SK-N-SH (cell line): Measurements from ENCODE around the gene HHIPL1. TPM values are rescaled to one million over a fixed set of nuclear protein-coding genes. Genes with fewer than 3 reads are reported as not detected.

Experiments used
- CTCF ChIA-PET: fragments of 300-600, 350-600 bp; formaldehyde crosslinking; extraction: SDS; loops from one replicate; lab custom pipeline; 2021; lab: Yijun Ruan, JAX
- POLR2A ChIA-PET: fragments of 350-600 bp; sonication (Branson Sonifier 250); formaldehyde crosslinking; extraction: SDS; loops from one replicate; lab custom pipeline; 2020; ENCODE audit warnings: antibody characterized with exemption, inconsistent platforms; lab: Yijun Ruan, JAX
- DNase-seq: peaks from one replicate; pipeline ENCODE4 v3.0.0; 2012
- H2AFZ ChIP-seq: fragments of 200-600 bp; sonication (generic); 2 replicates; pipeline ENCODE4 v1.8.1; 2016; ENCODE audit warnings: antibody characterized with exemption, mild to moderate bottlenecking, low read depth
- H3F3A ChIP-seq: fragments of 200-600 bp; sonication (generic); replicated peaks from 2 replicates; pipeline ENCODE3; 2016; ENCODE audit warnings: antibody characterized with exemption, mild to moderate bottlenecking; ENCODE audit not compliant: insufficient read depth
- H3K27ac ChIP-seq, 2 experiments: fragments of 200-500 bp in 1 of 2; fragments of 200-600 bp in 1 of 2; sonication (Bioruptor generic) in 1 of 2; sonication (generic), shearing (Covaris generic) in 1 of 2; 2 replicates each; pipeline versions ENCODE4 v1.5.1 to v1.6.1; 2014 to 2016; ENCODE audit warnings: low read depth in 2 of 2, inconsistent platforms in 1 of 2, low read length in 1 of 2, mild to moderate bottlenecking in 1 of 2, mixed read lengths in 1 of 2
- H3K27me3 ChIP-seq: fragments of 200-600 bp; sonication (generic), shearing (Covaris generic); 2 replicates; pipeline ENCODE4 v1.6.1; 2016; ENCODE audit warnings: mixed run types; ENCODE audit not compliant: insufficient read depth
- H3K36me3 ChIP-seq, 2 experiments: fragments of 200-500 bp in 1 of 2; fragments of 200-600 bp in 1 of 2; sonication (Bioruptor generic) in 1 of 2; sonication (generic) in 1 of 2; replicated peaks in 1 of 2; 2 replicates each; pipeline versions ENCODE3 to v1.5.1; 2014 to 2016; ENCODE audit warnings: low read length in 1 of 2, mild to moderate bottlenecking in 1 of 2; ENCODE audit not compliant: insufficient read depth in 2 of 2, control insufficient read depth in 1 of 2
- H3K4me1 ChIP-seq, 2 experiments: fragments of 200-500 bp in 1 of 2; fragments of 200-600 bp in 1 of 2; sonication (Bioruptor generic) in 1 of 2; sonication (generic), shearing (Covaris generic) in 1 of 2; 2 replicates each; pipeline versions ENCODE4 v1.5.1 to v1.6.1; 2014 to 2016; ENCODE audit warnings: low read depth in 1 of 2, low read length in 1 of 2, mixed run types in 1 of 2; ENCODE audit not compliant: insufficient read depth in 2 of 2, control insufficient read depth in 1 of 2
- H3K4me2 ChIP-seq: fragments of 200-600 bp; sonication (generic), shearing (Covaris generic); 2 replicates; pipeline ENCODE4 v1.6.1; 2017; ENCODE audit warnings: mixed run types
- H3K4me3 ChIP-seq, 2 experiments: fragments of 200-500 bp in 1 of 2; fragments of 200-600 bp in 1 of 2; sonication (Bioruptor generic) in 1 of 2; sonication (generic), shearing (Covaris generic) in 1 of 2; 2 replicates each; pipeline versions ENCODE4 v1.5.1 to v1.8.1; 2014 to 2016; ENCODE audit warnings: low read depth in 2 of 2, inconsistent platforms in 1 of 2, low read length in 1 of 2, mild to moderate bottlenecking in 1 of 2, mixed read lengths in 1 of 2, moderate library complexity in 1 of 2
- H3K79me2 ChIP-seq: fragments of 200-600 bp; sonication (generic); 2 replicates; pipeline ENCODE4 v1.8.1; 2017; ENCODE audit warnings: mild to moderate bottlenecking; ENCODE audit not compliant: insufficient read depth
- H3K9ac ChIP-seq: fragments of 200-600 bp; sonication (generic); 2 replicates; pipeline ENCODE4 v1.6.1; 2017; ENCODE audit warnings: mixed run types
- H3K9me2 ChIP-seq: fragments of 200-600 bp; sonication (generic); 2 replicates; pipeline ENCODE4 v1.6.1; 2017; ENCODE audit warnings: mixed run types
- H3K9me3 ChIP-seq: fragments of 200-600 bp; sonication (generic); 2 replicates; pipeline ENCODE4 v1.6.1; 2017; ENCODE audit warnings: mixed run types, mild to moderate bottlenecking, moderate library complexity
- H4K20me1 ChIP-seq: fragments of 200-600 bp; sonication (generic); 2 replicates; pipeline ENCODE4 v1.6.1; 2017; ENCODE audit warnings: mild to moderate bottlenecking, mixed run types; ENCODE audit not compliant: insufficient read depth
- CHD2 ChIP-seq: fragments of 150-350 bp; IDR thresholded peaks from 2 replicates; pipeline ENCODE4 v1.6.1; 2018; ENCODE audit warnings: low read length; ENCODE audit not compliant: partially characterized antibody
- CTCF ChIP-seq: fragments of 200-600 bp; sonication (generic); IDR thresholded peaks from 2 replicates; pipeline ENCODE4 v1.6.1; 2017; ENCODE audit warnings: antibody characterized with exemption, mild to moderate bottlenecking, moderate library complexity
- FOSL2 ChIP-seq: IDR thresholded peaks from 2 replicates; pipeline ENCODE4 v1.4.0; 2012; ENCODE audit warnings: low read depth, mild to moderate bottlenecking, moderate library complexity, borderline replicate concordance
- FOXJ3 ChIP-seq: sonication (generic); formaldehyde crosslinking; IDR thresholded peaks from 2 replicates; pipeline ENCODE4 v1.5.1; 2020; ENCODE audit warnings: mild to moderate bottlenecking, missing genetic modification reagents
- FOXM1 ChIP-seq: IDR thresholded peaks from 2 replicates; pipeline ENCODE4 v1.4.0; 2012; ENCODE audit warnings: low read depth, mild to moderate bottlenecking
- GABPA ChIP-seq: IDR thresholded peaks from 2 replicates; pipeline ENCODE4 v1.4.0; 2012; ENCODE audit warnings: low read depth, mild to moderate bottlenecking
- JUND ChIP-seq: IDR thresholded peaks from 2 replicates; pipeline ENCODE4 v1.4.0; 2012
- MXI1 ChIP-seq: IDR thresholded peaks from 2 replicates; pipeline ENCODE4 v1.6.1; 2012; ENCODE audit warnings: mild to moderate bottlenecking, low read depth, low read length, improper control_type of control experiment
- NRF1 ChIP-seq: IDR thresholded peaks from 2 replicates; pipeline ENCODE4 v1.6.1; 2012; ENCODE audit warnings: low read depth, mild to moderate bottlenecking, low read length
- PBX3 ChIP-seq: IDR thresholded peaks from 2 replicates; pipeline ENCODE4; 2012
- RAD21 ChIP-seq: IDR thresholded peaks from 2 replicates; pipeline ENCODE4 v1.6.1; 2012; ENCODE audit warnings: mild to moderate bottlenecking, low read length
- RFX5 ChIP-seq: IDR thresholded peaks from 2 replicates; pipeline ENCODE4 v1.6.1; 2012; ENCODE audit warnings: mild to moderate bottlenecking, improper control_type of control experiment, low read length
- SIN3A ChIP-seq: IDR thresholded peaks from 2 replicates; pipeline ENCODE4 v1.6.1; 2012; ENCODE audit warnings: low read depth, mild to moderate bottlenecking, low read length, moderate library complexity, borderline replicate concordance
- USF1 ChIP-seq: IDR thresholded peaks from 2 replicates; pipeline ENCODE4 v1.4.0; 2012; ENCODE audit warnings: low read depth, borderline replicate concordance
- USF2 ChIP-seq: fragments of 150-350 bp; IDR thresholded peaks from 2 replicates; pipeline ENCODE4 v1.6.1; 2017; ENCODE audit warnings: antibody characterized with exemption, low read length, low read depth, borderline replicate concordance
- YY1 ChIP-seq: IDR thresholded peaks from 2 replicates; pipeline ENCODE4 v1.4.0; 2012; ENCODE audit warnings: low read depth, mild to moderate bottlenecking
- ZBTB33 ChIP-seq: IDR thresholded peaks from 2 replicates; pipeline ENCODE4 v1.4.0; 2012; ENCODE audit warnings: low read depth, borderline replicate concordance
- WGBS: methylation state at CpG from one replicate; pipeline ENCODE4 v1.1.6; 2017; ENCODE audit warnings: low lambda C conversion rate; 5-methylcytosine and 5-hydroxymethylcytosine counted together
- polyA plus RNA-seq, 3 experiments: library from polyadenylated mRNA; depleted of rRNA; stranded (reverse); fragments of >200 nt; gene quantifications; 2 replicates each; pipeline ENCODE4 v1.2.3, GENCODE V29; 2012

The HHIPL1 gene
- polyA plus RNA-seq, 1 of the 3 experiments (the other 2 are of a cell fraction) = 0.02 TPM

GRCh38 chr14:99649643-99650042 lies 4.7 kb downstream of the HHIPL1 start (continued):
- TF ChIP-seq SIN3A = no peak

- H4K20me1 ChIP-seq = no peaks in the 10 kb centered on the region
- peaks cover 5% of the 10 kb centered on the region for H3F3A ChIP-seq
- H3K27ac ChIP-seq = no peak overlapping the region
- H3K79me2 ChIP-seq = no peaks in the 10 kb centered on the region
- no peak overlapping the region for H3K4me3 ChIP-seq
- no peaks in the 10 kb centered on the region for H3K9me3 ChIP-seq
- TF ChIP-seq YY1 (no peak), PBX3 (no peak), ZBTB33 (no peak), CHD2 (no peak), FOXM1 (no peak)
- no peak overlapping the region for H2AFZ ChIP-seq
- H3K27me3 ChIP-seq = no peaks in the 10 kb centered on the region
- no peak overlapping the region for H3K4me2 ChIP-seq
- WGBS = 94% methylated on average over 5 of the region's 9 CpGs
- CTCF ChIA-PET = interaction anchor here (1.2 kb wide), 1 partner anchor 22 kb away, joined by 3 read pairs; no protein-coding TSS in a partner anchor
- no peak overlapping the region for H3K9ac ChIP-seq
- POLR2A ChIA-PET = no interaction called here
- no peaks in the 10 kb centered on the region for H3K9me2 ChIP-seq
- H3K4me1 ChIP-seq = no peaks in the 10 kb centered on the region; a peak in 1 of 4 replicates
- no peaks in the 10 kb centered on the region for H3K36me3 ChIP-seq
- DNase-seq = no peak
Measured at GRCh38 chr14:99650189-99650588, 5.3 kb downstream of the HHIPL1 start.

- Histone ChIP-seq H3K79me2 (no peaks in the 10 kb centered on the region), H3K9ac (no peak overlapping the region), H3K9me2 (no peaks in the 10 kb centered on the region), H3K4me3 (no peak overlapping the region), H3K4me1 (no peaks in the 10 kb centered on the region; a peak in 1 of 4 replicates), H3K27me3 (no peaks in the 10 kb centered on the region), H2AFZ (no peak overlapping the region), H3K4me2 (no peak overlapping the region), H3F3A (peaks cover 5% of the 10 kb centered on the region), H4K20me1 (no peaks in the 10 kb centered on the region), H3K36me3 (no peaks in the 10 kb centered on the region), H3K27ac (no peak overlapping the region), H3K9me3 (no peaks in the 10 kb centered on the region)
- WGBS = 86% methylated on average over 11 of the region's 32 CpGs
- ChIA-PET CTCF (interaction anchor here (0.6 kb wide), 1 partner anchor 218 kb away, joined by 3 read pairs; no protein-coding TSS in a partner anchor), POLR2A (no interaction called here)
- TF ChIP-seq RFX5 (no peak), NRF1 (no peak), FOXM1 (no peak), USF1 (no peak), USF2 (no peak), FOXJ3 (no peak), GABPA (no peak), MXI1 (no peak), JUND (no peak), RAD21 (no peak), CTCF (no peak), SIN3A (no peak), FOSL2 (no peak), YY1 (no peak)
- no peak for DNase-seq
Measured at GRCh38 chr14:99651953-99652746, 7.2 kb downstream of the HHIPL1 start.
